RPMI8226 (cell line): Measurements from ENCODE around the gene RAET1G.

Source experiments
- DNase-seq: peaks from one replicate; pipeline ENCODE4 v3.0.0-alpha.2; 2015

Gene RAET1G

GRCh38 chr6:149891259-149891658, 31.7 kb downstream of the RAET1G start:
- no peak for DNase-seq

DNA sequence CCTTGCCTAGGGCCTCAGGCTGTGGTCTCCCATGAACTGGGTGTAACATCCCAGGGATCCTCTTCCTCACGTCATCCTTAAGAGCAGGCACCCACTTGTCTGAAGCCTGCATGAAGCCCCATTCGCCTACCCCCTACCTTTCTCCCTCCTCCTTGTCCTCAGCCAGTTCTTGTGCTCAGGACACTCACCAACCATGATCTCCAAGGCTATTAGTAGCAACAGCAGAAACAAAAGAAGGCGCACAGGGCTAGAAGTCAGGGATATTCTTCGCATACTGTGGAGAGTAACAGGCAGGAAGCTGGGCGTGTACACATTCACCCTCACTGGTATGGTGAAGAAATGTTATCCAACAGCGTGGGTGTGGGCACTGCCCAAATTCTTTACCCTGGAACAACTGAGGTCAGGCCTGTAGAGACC, 32.3 kb downstream of the RAET1G start:
- no peak for DNase-seq

GRCh38 chr6:149889326-149889725, 33.6 kb downstream of the RAET1G start:
- no peak for DNase-seq

DNA sequence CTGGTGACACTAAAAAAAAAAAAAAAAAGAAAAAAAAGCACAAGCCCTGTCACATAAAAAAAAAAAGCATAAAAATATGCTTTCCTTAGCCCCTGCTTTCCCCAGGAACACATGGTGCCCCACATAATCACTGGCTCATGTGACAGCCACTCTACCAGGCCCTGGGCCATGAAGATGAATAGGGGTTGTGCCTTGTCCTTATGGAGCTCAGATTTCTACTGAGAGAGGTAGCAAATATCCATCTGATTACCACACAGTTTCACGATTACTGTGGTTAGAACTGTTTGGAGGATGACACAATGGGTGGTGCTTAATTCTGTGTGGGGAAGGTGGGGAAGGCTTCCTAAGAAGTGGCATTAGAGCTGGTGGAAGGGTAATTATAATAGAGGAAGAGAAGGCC, 34.3 kb downstream of the RAET1G start:
- no peak for DNase-seq

- no peak for DNase-seq
Measured at GRCh38 chr6:149888093-149888492, 34.8 kb downstream of the RAET1G start.

GRCh38 chr6:149887343-149887742, 35.6 kb downstream of the RAET1G start:
- DNase-seq = no peak

- DNase-seq = no peak
Measured at GRCh38 chr6:149885888-149886287, 37.0 kb downstream of the RAET1G start.

GRCh38 chr6:149884617-149885016, 38.3 kb downstream of the RAET1G start:
- no peak for DNase-seq

DNA sequence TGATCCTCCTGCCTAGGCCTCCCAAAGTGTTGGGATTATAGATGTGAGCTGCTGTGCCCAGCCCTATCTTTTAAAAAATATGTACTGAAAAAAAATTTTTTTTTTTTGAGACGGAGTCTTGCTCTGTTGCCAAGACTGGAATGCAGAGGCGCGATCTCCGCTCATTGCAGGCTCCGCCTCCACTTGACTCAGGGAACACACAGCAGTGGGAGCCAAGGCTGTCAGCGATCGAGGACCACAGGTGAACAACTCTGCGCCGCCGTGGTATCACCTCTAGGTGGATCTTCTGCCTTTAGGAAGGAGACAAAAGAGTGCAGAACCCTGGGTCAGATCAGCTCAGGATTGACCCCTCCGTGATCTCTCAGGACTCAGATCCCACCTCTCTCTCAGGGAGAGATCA, 38.7 kb downstream of the RAET1G start:
- DNase-seq = no peak

GRCh38 chr6:149881860-149882259, 41.1 kb downstream of the RAET1G start:
- no peak for DNase-seq

DNA sequence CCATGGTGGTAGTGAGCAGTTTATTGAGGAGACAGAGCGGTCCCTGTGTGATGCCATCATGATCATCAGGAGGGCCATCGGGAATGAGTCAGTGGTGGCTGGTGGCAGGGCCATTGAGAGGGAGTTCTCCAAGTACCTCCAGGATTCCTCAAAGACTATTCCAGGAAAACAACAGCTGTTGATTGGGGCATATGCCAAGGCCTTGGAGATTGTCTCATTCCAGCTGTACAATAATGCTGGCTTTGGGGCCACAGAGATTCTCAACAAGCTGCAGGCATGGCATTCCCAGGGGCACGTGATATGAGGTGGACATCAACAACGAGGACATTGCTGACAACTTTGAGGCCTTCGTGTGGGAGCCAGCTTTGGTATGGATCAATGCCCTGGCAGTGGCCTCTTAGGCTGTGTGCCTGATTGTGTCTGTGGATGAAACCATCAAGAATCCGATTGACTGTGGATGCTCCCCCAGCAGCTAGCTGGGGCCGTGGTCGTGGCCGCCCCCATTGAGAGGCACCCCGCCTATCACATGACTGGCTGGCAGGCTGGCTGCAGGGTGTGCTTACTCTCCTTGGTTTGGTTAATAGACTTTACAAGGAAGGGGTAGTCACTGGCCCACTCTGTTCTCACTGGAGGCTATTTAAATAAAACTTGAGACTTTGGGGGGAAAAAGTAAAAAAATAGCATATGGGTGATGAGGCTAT, 41.7 kb downstream of the RAET1G start:
- DNase-seq = no peak

DNA sequence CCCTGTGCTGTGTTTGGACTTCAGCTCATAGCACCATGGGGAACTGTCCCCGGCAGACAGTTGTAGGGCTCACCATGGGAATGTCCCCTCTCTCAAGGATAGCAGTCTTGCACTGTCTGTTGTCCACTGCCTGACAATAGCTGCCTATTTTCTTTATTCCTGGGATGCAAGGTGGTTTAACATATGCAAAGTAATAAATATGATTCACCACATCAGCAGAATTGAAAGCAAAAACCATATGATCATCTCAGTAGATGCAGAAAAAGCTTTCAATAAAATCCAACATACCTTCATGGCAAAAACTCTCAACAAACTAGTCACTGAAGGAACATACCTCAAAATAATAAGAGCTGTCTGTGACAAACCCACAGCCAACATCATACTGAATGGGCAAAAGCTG, 45.3 kb downstream of the RAET1G start:
- DNase-seq = no peak

DNA sequence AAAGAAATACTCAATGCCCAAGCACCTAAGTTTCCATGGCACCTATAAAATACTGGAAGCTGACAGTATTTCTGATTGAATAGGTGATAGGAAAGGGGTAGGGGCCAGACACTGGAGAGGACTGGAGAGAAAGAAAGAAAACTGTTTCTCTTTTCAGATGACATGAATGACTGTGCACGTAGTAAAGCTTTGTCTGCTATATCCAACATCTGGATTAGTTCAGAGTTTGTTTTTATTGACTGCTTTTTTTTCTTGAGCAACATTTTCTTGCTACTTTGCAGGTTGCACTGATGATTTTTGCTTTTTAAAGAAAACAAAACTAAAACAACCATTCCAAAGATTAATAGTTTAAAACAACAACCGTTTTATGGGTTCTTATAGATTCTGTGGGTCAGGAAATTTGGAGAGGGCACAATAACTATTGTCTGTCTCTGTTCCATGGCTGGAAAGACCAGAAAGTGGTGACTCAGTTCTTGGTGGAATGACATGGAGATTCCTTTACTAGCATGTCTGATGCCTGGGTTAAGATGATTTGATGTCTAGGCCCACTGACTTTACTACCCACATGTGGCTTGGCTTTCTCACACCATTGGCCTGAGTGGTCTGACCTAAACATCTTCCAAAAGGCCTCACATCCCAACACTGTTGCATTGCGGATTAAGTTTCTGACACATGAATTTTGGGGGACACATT, 46.5 kb downstream of the RAET1G start:
- no peak for DNase-seq

DNA sequence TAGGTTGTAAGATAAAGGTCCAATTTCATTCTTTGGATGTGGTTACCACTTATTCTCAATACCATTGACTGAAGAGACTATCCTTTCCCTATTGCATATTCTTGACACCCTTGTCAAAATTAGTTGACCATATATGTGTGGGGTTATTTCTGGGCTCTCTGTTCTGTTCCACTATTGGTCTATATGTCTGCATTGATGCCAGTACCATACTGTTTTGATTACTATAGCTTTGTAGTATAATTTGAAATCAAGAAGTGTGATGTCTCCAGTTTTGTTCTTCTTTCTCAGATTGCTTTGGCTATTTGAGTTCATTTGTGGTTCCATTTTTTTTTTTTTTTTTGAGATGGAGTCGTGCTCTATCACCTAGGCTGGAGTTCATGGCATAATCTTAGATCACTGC, 50.7 kb downstream of the RAET1G start:
- DNase-seq = no peak

- DNase-seq = no peak
Measured at GRCh38 chr6:149871182-149871581, 51.7 kb downstream of the RAET1G start.

DNA sequence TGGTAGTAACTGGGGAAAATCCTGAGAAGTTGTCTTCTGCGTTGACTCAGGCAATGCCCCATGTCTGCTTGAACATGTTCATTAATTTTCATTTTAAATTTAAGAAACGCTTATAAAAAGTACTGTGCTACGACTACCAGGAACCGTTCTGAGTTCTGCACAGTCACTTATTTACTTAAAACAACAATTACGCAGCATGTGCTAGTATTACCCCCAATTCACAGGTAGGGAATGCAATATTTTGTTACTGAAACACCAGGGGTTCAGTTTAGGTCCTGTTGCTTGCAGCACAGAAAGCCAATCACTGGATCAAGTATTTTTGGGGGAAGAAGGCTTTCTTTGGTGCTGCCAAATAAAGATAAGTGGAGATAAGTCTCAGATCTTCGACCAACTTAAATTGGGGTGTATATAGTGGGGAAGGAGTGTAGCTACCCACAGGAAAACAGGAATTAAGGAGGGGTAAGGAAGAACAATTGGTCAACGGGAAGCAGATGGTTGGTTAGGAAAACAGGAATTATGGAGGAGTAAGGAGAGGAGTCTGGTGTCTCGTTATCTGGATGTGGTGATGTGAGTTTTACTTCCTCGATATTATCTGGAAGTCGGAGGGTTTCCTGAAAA, 53.5 kb downstream of the RAET1G start:
- DNase-seq = no peak

- peak; percentile 29 for DNase-seq
Measured at GRCh38 chr6:149867876-149868640, 54.9 kb downstream of the RAET1G start.
